Endodermal cell (in vitro differentiated cells): Measurements from ENCODE around the gene EGFLAM. TPM values are rescaled to one million over a fixed set of nuclear protein-coding genes. Genes with fewer than 3 reads are reported as not detected.

Experiments used
- DNase-seq: peaks from one replicate; pipeline ENCODE4 v3.0.0-alpha.2; 2017
- H3K27ac ChIP-seq: 2 replicates; pipeline ENCODE4 v1.5.1; 2013; ENCODE audit warnings: mild to moderate bottlenecking, low read depth, low read length, moderate library complexity
- H3K27me3 ChIP-seq: 2 replicates; pipeline ENCODE4 v1.6.1; 2013; ENCODE audit warnings: mild to moderate bottlenecking, low read length, moderate library complexity; ENCODE audit not compliant: insufficient read depth, control insufficient read depth, poor library complexity, severe bottlenecking
- H3K36me3 ChIP-seq: 2 replicates; pipeline ENCODE4 v1.7.0; 2013; ENCODE audit warnings: mild to moderate bottlenecking, low read length, moderate library complexity; ENCODE audit not compliant: control insufficient read depth, insufficient read depth
- H3K4me1 ChIP-seq: one replicate; pipeline ENCODE4 v1.7.0; 2013; ENCODE audit warnings: low read length; ENCODE audit not compliant: control insufficient read depth, insufficient read depth
- H3K4me3 ChIP-seq: 2 replicates; pipeline ENCODE4 v1.5.1; 2013; ENCODE audit warnings: mild to moderate bottlenecking, low read length, moderate library complexity
- H3K9ac ChIP-seq: 2 replicates; pipeline ENCODE4 v1.6.1; 2013; ENCODE audit warnings: mild to moderate bottlenecking, low read length, moderate library complexity; ENCODE audit not compliant: poor library complexity, severe bottlenecking; ENCODE audit errors: extremely low read depth
- H3K9me3 ChIP-seq: 2 replicates; pipeline ENCODE4 v1.6.1; 2013; ENCODE audit warnings: mild to moderate bottlenecking, low read length, moderate library complexity; ENCODE audit not compliant: control insufficient read depth
- H3K27ac Mint-ChIP-seq: 2 replicates; pipeline ENCODE4 v1.8.0; 2020; ENCODE audit warnings: mixed read lengths
- H3K27me3 Mint-ChIP-seq: 2 replicates; pipeline ENCODE4 v1.8.0; 2021; ENCODE audit warnings: mild to moderate bottlenecking, mixed read lengths; ENCODE audit not compliant: insufficient read depth
- H3K36me3 Mint-ChIP-seq: 2 replicates; pipeline ENCODE4 v1.8.0; 2020; ENCODE audit warnings: low read depth, mixed read lengths
- H3K4me1 Mint-ChIP-seq: 2 replicates; pipeline ENCODE4 v1.8.0; 2020; ENCODE audit warnings: mixed read lengths
- H3K4me3 Mint-ChIP-seq: 2 replicates; pipeline ENCODE4 v1.8.0; 2020; ENCODE audit warnings: mild to moderate bottlenecking, moderate library complexity, mixed read lengths
- H3K9me3 Mint-ChIP-seq: 2 replicates; pipeline ENCODE4 v1.8.0; 2020; ENCODE audit warnings: mild to moderate bottlenecking, mixed read lengths
- WGBS, 2 experiments: methylation state at CpG; one replicate each; pipeline versions ENCODE4 v1.1.5 to v1.1.7; 2013; ENCODE audit warnings: missing lambda C conversion rate in 2 of 2, mixed read lengths in 1 of 2; ENCODE audit not compliant: insufficient coverage in 1 of 2, insufficient read length in 1 of 2; 5-methylcytosine and 5-hydroxymethylcytosine counted together
- total RNA-seq, 2 donors: library from RNA; stranded (reverse); fragmentation: NEBNext Ultra II Directional in 1 of 2; extraction: Animal tissue kit (Norgen Biotek cat#: 25700) in 1 of 2; gene quantifications; 2 replicates in 1 of 2; 3 replicates in 1 of 2; pipeline ENCODE4 v1.2.1, GENCODE V29; 2021
- TF ChIP-seq, protein P1 (sequence below): fragments of 200-600 bp; sonication (generic); conservative IDR thresholded peaks from 2 replicates; pipeline ENCODE4 v1.5.0; 2021; ENCODE audit warnings: antibody characterized with exemption, mild to moderate bottlenecking

EGFLAM gene
- total RNA-seq, 2 donors from 2014 or later = 4.4 to 8.8 TPM

DNA sequence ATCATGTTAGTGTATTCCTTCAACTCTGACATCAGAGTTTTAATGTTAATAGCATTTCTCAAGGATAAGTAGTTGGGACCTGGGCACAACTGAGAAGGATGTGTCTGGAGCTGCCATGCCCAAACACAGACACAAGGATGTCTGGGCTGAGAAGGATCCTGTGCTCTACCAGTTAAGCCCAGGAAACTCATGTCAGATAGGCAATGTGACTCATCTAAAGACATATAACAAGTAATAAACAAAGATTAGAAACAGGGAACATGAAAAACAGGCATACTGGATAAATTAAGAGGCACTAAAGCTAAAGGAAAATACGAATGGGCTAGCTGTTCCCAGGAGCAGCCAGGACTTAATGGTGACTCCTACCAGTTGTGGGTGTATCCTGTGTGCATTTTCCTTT lies 9.1 kb upstream of the EGFLAM start:
- H3K4me1 Mint-ChIP-seq = no peaks in the 10 kb centered on the region
- no peak overlapping the region for H3K27ac ChIP-seq
- no peak for DNase-seq
- H3K9me3 Mint-ChIP-seq = peaks cover 5% of the 10 kb centered on the region
- H3K27ac Mint-ChIP-seq = no peak overlapping the region
- peaks cover 34% of the 10 kb centered on the region for H3K27me3 ChIP-seq
- H3K9ac ChIP-seq = no peak overlapping the region
- TF ChIP-seq, protein P1, sequence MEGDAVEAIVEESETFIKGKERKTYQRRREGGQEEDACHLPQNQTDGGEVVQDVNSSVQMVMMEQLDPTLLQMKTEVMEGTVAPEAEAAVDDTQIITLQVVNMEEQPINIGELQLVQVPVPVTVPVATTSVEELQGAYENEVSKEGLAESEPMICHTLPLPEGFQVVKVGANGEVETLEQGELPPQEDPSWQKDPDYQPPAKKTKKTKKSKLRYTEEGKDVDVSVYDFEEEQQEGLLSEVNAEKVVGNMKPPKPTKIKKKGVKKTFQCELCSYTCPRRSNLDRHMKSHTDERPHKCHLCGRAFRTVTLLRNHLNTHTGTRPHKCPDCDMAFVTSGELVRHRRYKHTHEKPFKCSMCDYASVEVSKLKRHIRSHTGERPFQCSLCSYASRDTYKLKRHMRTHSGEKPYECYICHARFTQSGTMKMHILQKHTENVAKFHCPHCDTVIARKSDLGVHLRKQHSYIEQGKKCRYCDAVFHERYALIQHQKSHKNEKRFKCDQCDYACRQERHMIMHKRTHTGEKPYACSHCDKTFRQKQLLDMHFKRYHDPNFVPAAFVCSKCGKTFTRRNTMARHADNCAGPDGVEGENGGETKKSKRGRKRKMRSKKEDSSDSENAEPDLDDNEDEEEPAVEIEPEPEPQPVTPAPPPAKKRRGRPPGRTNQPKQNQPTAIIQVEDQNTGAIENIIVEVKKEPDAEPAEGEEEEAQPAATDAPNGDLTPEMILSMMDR = no peak
- H3K4me3 Mint-ChIP-seq = no peak overlapping the region
- H3K4me3 ChIP-seq = no peak overlapping the region
- peaks cover 6% of the 10 kb centered on the region for H3K9me3 ChIP-seq
- H3K36me3 Mint-ChIP-seq = no peaks in the 10 kb centered on the region
- H3K36me3 ChIP-seq = no peaks in the 10 kb centered on the region
- 0 to 52% methylated on average over 1 of the region's 1 CpG for WGBS, 2 experiments
- peaks cover 70% of the 10 kb centered on the region for H3K27me3 Mint-ChIP-seq
- H3K4me1 ChIP-seq = no peaks in the 10 kb centered on the region

DNA sequence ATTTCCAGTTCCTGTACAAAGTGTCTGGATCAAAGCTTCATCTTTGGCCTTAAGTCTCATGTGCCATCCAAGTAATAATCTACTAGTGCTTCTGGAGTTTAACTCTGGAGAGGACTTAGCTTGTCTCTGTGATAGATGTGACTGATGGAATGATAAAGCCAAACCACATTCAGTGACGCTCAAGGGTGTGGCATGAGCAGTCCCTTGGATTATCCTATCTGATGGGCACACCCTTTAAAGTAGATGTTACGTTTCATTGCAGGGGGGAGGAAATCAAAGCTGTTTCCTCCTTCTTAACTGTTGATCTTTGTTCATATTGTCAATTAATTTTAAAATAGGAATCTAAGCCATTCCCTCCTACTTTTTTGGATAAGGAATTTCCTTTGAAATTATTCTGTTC lies 8.5 kb upstream of the EGFLAM start:
- Histone ChIP-seq H3K36me3 (no peaks in the 10 kb centered on the region), H3K27ac (no peak overlapping the region), H3K4me3 (no peak overlapping the region), H3K27me3 (peaks cover 36% of the 10 kb centered on the region), H3K9me3 (peaks cover 6% of the 10 kb centered on the region), H3K4me1 (no peaks in the 10 kb centered on the region), H3K9ac (no peak overlapping the region)
- Mint-ChIP-seq H3K36me3 (no peaks in the 10 kb centered on the region), H3K4me1 (no peaks in the 10 kb centered on the region), H3K4me3 (no peak overlapping the region), H3K27me3 (peaks cover 73% of the 10 kb centered on the region), H3K9me3 (peaks cover 5% of the 10 kb centered on the region), H3K27ac (no peak overlapping the region)
- TF ChIP-seq, protein P1 = no peak
- WGBS, 2 experiments = 96 to 100% methylated on average over 2 of the region's 2 CpGs
- DNase-seq = no peak

DNA sequence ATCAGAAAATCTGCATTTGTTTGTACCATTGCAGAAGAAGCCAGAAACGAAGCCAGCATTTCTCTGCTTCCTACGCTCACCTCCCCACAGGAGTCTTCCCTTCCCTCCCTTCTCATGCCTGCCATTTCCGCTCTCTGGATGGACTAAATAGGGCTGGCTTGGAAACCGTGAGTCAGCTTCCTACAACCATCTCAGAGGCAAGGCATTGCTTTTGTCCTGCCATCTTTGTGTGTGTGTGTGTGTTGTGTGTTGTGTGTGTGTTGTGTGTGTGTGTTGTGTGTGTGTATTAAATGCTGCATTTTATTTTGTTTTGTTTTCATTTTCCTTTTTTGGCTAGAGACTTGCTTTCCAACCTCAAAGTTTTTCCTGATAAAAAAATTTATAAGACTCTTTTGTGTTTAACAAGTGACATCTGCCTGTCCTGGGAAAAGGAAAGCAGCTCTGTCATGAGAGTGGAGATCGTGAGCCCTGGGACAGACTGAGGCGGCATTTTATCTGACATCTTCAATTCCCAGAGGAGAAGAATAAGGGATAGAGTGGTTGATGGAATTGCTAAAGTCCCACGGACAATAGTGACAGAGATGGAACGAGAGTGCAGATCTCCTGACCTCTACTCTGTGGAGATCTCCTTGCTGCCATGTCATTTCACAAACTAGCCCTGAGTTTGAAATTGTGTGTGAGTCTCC lies 7.5 kb upstream of the EGFLAM start:
- no peaks in the 10 kb centered on the region for H3K4me1 ChIP-seq
- H3K9ac ChIP-seq = no peak overlapping the region
- H3K9me3 Mint-ChIP-seq = peaks cover 5% of the 10 kb centered on the region
- no peaks in the 10 kb centered on the region for H3K36me3 Mint-ChIP-seq
- H3K9me3 ChIP-seq = peaks cover 6% of the 10 kb centered on the region
- H3K27ac ChIP-seq = no peak overlapping the region
- TF ChIP-seq, protein P1 = no peak
- WGBS, 2 experiments = 90 to 92% methylated on average over 3 to 8 of the region's 8 CpGs
- H3K36me3 ChIP-seq = no peaks in the 10 kb centered on the region
- no peak for DNase-seq
- H3K27ac Mint-ChIP-seq = no peak overlapping the region
- H3K4me3 ChIP-seq = no peak overlapping the region
- H3K4me1 Mint-ChIP-seq = no peaks in the 10 kb centered on the region
- no peak overlapping the region for H3K4me3 Mint-ChIP-seq
- H3K27me3 ChIP-seq = peaks cover 37% of the 10 kb centered on the region
- peaks cover 74% of the 10 kb centered on the region for H3K27me3 Mint-ChIP-seq
